Measurements from ENCODE around the gene SHC2.
"Not testable (repeated sequence)": the region's sequence is repeated elsewhere in the genome, so short reads cannot be mapped to it uniquely, and the experiment has no call there.

SHC2 gene

GRCh38 chr19:389255-389934 is 71.4 kb downstream of the SHC2 start:
- no peak for DNase-seq (ENCODE audit: low read depth)

- DNase-seq (ENCODE audit: low read depth) = no peak
These were observed 72.1 kb downstream of the SHC2 start for GRCh38 chr19:388691-389090.

GRCh38 chr19:387777-388176 is 73.1 kb downstream of the SHC2 start:
- no peak for DNase-seq (ENCODE audit: low read depth)

GRCh38 chr19:386632-387301 is 74.1 kb downstream of the SHC2 start:
- DNase-seq (ENCODE audit: low read depth) = not testable (repeated sequence)

GRCh38 chr19:386189-386588 is 74.6 kb downstream of the SHC2 start:
- DNase-seq (ENCODE audit: low read depth) = not testable (repeated sequence)

- no peak for DNase-seq (ENCODE audit: low read depth)
These were observed 76.0 kb downstream of the SHC2 start for GRCh38 chr19:384799-385169.

GRCh38 chr19:383922-384798 is 76.7 kb downstream of the SHC2 start:
- DNase-seq (ENCODE audit: low read depth) = no peak

GRCh38 chr19:383040-383439 is 77.8 kb downstream of the SHC2 start:
- DNase-seq (ENCODE audit: low read depth) = no peak

GRCh38 chr19:382578-382977 is 78.3 kb downstream of the SHC2 start:
- DNase-seq (ENCODE audit: low read depth) = peak; percentile 47

GRCh38 chr19:381901-382300 is 78.9 kb downstream of the SHC2 start:
- DNase-seq (ENCODE audit: low read depth) = not testable (repeated sequence)

GRCh38 chr19:380618-381219 is 80.1 kb downstream of the SHC2 start:
- not testable (repeated sequence) for DNase-seq (ENCODE audit: low read depth)

GRCh38 chr19:379796-380195 is 81.0 kb downstream of the SHC2 start:
- DNase-seq (ENCODE audit: low read depth) = no peak

- DNase-seq (ENCODE audit: low read depth) = no peak
These were observed 82.1 kb downstream of the SHC2 start for GRCh38 chr19:378706-379105.

GRCh38 chr19:377801-378581 is 82.8 kb downstream of the SHC2 start:
- DNase-seq (ENCODE audit: low read depth) = no peak

GRCh38 chr19:376111-376470 is 84.7 kb downstream of the SHC2 start:
- DNase-seq (ENCODE audit: low read depth) = no peak

- no peak for DNase-seq (ENCODE audit: low read depth)
These were observed 85.3 kb downstream of the SHC2 start for GRCh38 chr19:375395-376110.

- no peak for DNase-seq (ENCODE audit: low read depth)
These were observed 86.0 kb downstream of the SHC2 start for GRCh38 chr19:374886-375235.

- no peak for DNase-seq (ENCODE audit: low read depth)
These were observed 86.5 kb downstream of the SHC2 start for GRCh38 chr19:374183-374885.

- DNase-seq (ENCODE audit: low read depth) = no peak
These were observed 87.2 kb downstream of the SHC2 start for GRCh38 chr19:373391-374182.

Measured in GM04504 (cell line).